Mucosa of descending colon (tissue), 3 donors: ENCODE results near the gene IMMP2L. TPM values are rescaled to one million over a fixed set of nuclear protein-coding genes. Genes with fewer than 3 reads are reported as not detected.

Source experiments
- ATAC-seq: fragments of 200-7000 bp; cut with Tn5 transposase; one replicate; pipeline ENCODE4 v1.9.1; 2020; ENCODE audit warnings: mild to moderate bottlenecking, moderate library complexity
- DNase-seq, 3 donors: peaks; one replicate each; pipeline ENCODE4 v3.0.0-alpha.2; 2020
- H3K36me3 ChIP-seq: fragments of 200-600 bp; one replicate; pipeline ENCODE4 v1.8.0; 2021; ENCODE audit warnings: low read depth, mild to moderate bottlenecking
- H3K4me1 ChIP-seq: fragments of 200-600 bp; one replicate; pipeline ENCODE4 v1.8.0; 2021; ENCODE audit warnings: low read depth, mild to moderate bottlenecking
- H3K4me3 ChIP-seq: fragments of 200-600 bp; one replicate; pipeline ENCODE4 v1.8.0; 2021; ENCODE audit warnings: mild to moderate bottlenecking
- H3K9me3 ChIP-seq: fragments of 200-600 bp; one replicate; pipeline ENCODE4 v1.8.0; 2021; ENCODE audit warnings: mild to moderate bottlenecking
- intact Hi-C, 2 donors: fragments of 100-400 bp; cut with DNase I in 1 of 2; cut with micrococcal nuclease in 1 of 2; formaldehyde crosslinking; loops; one replicate each; pipeline versions ENCODE4 v1.11.0 to v1.11.1; 2022; cut with DNase I, micrococcal nuclease
- total RNA-seq, 3 donors: library from RNA; stranded (reverse); fragmentation: NEBNext Ultra II Directional in 2 of 3; extraction: Animal tissue kit (Norgen Biotek cat#: 25700) in 2 of 3; gene quantifications; one replicate each; pipeline versions ENCODE4 v1.2.1 to v1.2.4, GENCODE V29; 2021 to 2023
- TF ChIP-seq, protein P1 (sequence below): fragments of 200-600 bp; IDR thresholded peaks from one replicate; pipeline ENCODE4 v1.8.0; 2022; ENCODE audit warnings: antibody characterized with exemption, mild to moderate bottlenecking
- donor health status: DM: no; HTN: no; CAD: no; lungs with moderate emphysema.
- donor health status: DM: no; HTN: no; CAD: no.
- donor health status: DM: no; HTN: yes; CAD: no.

The IMMP2L gene
- total RNA-seq, 3 donors from 2014 or later = 12.1 to 20.7 (median 17.7) TPM

DNA sequence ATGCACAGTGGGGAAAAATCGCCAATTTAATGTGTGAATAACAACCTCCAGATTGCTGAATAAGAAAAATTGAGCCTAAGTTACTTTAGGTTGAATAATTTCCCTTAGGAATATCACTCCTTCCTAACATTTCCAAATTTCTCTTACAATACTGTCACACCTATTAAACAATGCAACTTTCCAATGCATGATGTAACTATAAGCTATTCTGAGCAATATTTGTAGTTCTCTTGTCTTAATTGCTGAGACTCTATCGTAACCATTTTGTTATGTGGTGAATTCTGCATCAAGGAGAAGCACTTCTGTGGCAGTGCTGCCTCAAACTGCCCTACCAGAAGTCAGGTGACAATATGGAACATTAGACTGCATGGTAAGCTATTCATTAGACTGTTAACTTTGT, 858.1 kb downstream of the IMMP2L start:
- H3K36me3 ChIP-seq = no peaks in the 10 kb centered on the region
- ATAC-seq = no peak
- TF ChIP-seq, protein P1, sequence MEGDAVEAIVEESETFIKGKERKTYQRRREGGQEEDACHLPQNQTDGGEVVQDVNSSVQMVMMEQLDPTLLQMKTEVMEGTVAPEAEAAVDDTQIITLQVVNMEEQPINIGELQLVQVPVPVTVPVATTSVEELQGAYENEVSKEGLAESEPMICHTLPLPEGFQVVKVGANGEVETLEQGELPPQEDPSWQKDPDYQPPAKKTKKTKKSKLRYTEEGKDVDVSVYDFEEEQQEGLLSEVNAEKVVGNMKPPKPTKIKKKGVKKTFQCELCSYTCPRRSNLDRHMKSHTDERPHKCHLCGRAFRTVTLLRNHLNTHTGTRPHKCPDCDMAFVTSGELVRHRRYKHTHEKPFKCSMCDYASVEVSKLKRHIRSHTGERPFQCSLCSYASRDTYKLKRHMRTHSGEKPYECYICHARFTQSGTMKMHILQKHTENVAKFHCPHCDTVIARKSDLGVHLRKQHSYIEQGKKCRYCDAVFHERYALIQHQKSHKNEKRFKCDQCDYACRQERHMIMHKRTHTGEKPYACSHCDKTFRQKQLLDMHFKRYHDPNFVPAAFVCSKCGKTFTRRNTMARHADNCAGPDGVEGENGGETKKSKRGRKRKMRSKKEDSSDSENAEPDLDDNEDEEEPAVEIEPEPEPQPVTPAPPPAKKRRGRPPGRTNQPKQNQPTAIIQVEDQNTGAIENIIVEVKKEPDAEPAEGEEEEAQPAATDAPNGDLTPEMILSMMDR = no peak
- no peak overlapping the region for H3K4me3 ChIP-seq
- H3K4me1 ChIP-seq = no peaks in the 10 kb centered on the region
- intact Hi-C loops = no loop called here
- no peaks in the 10 kb centered on the region for H3K9me3 ChIP-seq
- no peak for DNase-seq

DNA sequence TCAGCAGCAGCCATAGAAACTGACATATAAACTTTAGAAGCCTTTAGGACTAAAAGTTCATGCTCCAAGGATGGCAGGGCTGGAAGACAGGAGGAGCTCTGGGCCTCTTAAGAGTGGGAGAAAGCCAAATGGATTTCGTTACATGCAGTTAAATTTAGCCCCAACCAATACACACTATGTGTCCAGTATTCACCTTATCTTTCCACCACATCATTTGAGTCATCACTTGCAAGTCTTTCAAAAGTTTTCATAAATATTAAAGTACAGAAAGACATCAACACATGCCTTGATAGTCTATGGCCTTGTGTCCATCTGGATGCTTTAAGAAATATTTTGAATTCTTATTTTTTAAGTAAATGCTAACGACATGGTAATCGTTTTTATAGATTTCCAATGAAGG, 863.7 kb downstream of the IMMP2L start:
- Histone ChIP-seq H3K36me3 (no peaks in the 10 kb centered on the region), H3K4me3 (no peak overlapping the region), H3K9me3 (no peaks in the 10 kb centered on the region), H3K4me1 (no peaks in the 10 kb centered on the region)
- DNase-seq (no peak), ATAC-seq (no peak)
- TF ChIP-seq, protein P1 = no peak
- intact Hi-C loops = no loop called here

- Histone ChIP-seq H3K4me1 (peaks cover 4% of the 10 kb centered on the region), H3K36me3 (no peaks in the 10 kb centered on the region), H3K4me3 (no peak overlapping the region), H3K9me3 (no peaks in the 10 kb centered on the region)
- DNase-seq (peak in 1 of 3 donors; percentile 21), ATAC-seq (peak; percentile 100)
- TF ChIP-seq, protein P1 = no peak
- intact Hi-C loops = no loop called here
Measured at GRCh38 chr7:110693344-110693743, 868.9 kb downstream of the IMMP2L start.

DNA sequence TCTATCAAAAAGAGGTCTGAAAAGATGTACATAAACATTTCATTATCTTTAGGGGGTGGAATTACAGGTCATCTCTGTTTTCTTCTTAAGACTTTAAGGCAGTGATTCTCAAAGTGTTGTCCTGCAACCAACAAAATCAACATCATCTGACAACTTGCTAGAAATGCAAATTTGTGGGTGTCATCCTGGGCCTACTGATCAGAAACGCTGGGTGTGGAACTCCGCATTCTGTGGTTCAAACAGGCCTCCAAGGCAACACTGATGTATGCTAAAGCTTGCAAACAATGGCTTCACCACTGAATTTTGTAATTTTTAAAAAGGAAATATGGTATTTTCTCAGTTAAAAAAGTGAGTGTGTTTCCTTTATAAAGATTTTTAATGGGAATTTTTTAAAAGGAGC, 873.4 kb downstream of the IMMP2L start:
- ATAC-seq (no peak), DNase-seq (no peak)
- Histone ChIP-seq H3K36me3 (no peaks in the 10 kb centered on the region), H3K4me1 (peaks cover 4% of the 10 kb centered on the region), H3K4me3 (no peak overlapping the region), H3K9me3 (no peaks in the 10 kb centered on the region)
- intact Hi-C loops = no loop called here
- TF ChIP-seq, protein P1 = no peak

- no peak for ATAC-seq
- no peak for DNase-seq
- intact Hi-C loops = no loop called here
- H3K4me1 ChIP-seq = no peaks in the 10 kb centered on the region
- no peaks in the 10 kb centered on the region for H3K36me3 ChIP-seq
- no peaks in the 10 kb centered on the region for H3K9me3 ChIP-seq
- no peak overlapping the region for H3K4me3 ChIP-seq
- TF ChIP-seq, protein P1 = no peak
Measured at GRCh38 chr7:110685899-110686298, 876.4 kb downstream of the IMMP2L start.

- TF ChIP-seq, protein P1 = no peak
- intact Hi-C loops = no loop called here
- DNase-seq (no peak), ATAC-seq (no peak)
- Histone ChIP-seq H3K36me3 (no peaks in the 10 kb centered on the region), H3K9me3 (no peaks in the 10 kb centered on the region), H3K4me3 (no peak overlapping the region), H3K4me1 (no peaks in the 10 kb centered on the region)
Measured at GRCh38 chr7:110681941-110682340, 880.4 kb downstream of the IMMP2L start.
